SK-N-SH (cell line): Measurements from ENCODE around the gene USP4.

Experiments
- CTCF ChIP-seq: fragments of 200-600 bp; sonication (generic); IDR thresholded peaks from 2 replicates; pipeline ENCODE4 v1.6.1; 2017; ENCODE audit warnings: antibody characterized with exemption, mild to moderate bottlenecking, moderate library complexity
- FOXM1 ChIP-seq: IDR thresholded peaks from 2 replicates; pipeline ENCODE4 v1.4.0; 2012; ENCODE audit warnings: low read depth, mild to moderate bottlenecking
- JUND ChIP-seq: IDR thresholded peaks from 2 replicates; pipeline ENCODE4 v1.4.0; 2012
- MXI1 ChIP-seq: IDR thresholded peaks from 2 replicates; pipeline ENCODE4 v1.6.1; 2012; ENCODE audit warnings: mild to moderate bottlenecking, low read depth, low read length, improper control_type of control experiment

- TF ChIP-seq MXI1 (no peak), JUND (no peak), FOXM1 (no peak), CTCF (no peak)
These were observed 37.2 kb downstream of the USP4 start for GRCh38 chr3:49302613-49303012.
